WTC11 (cell line): ENCODE measurements around the gene SLC22A12. TPM values are rescaled to one million over a fixed set of nuclear protein-coding genes. Genes with fewer than 3 reads are reported as not detected.

Source experiments
- ATAC-seq: fragments of 200-7000 bp; cut with Tn5 transposase; 2 replicates; pipeline ENCODE4 v1.10.0; 2021; ENCODE audit warnings: mild to moderate bottlenecking, moderate library complexity
- CTCF ChIA-PET: fragments of 300-600 bp; sonication (Branson Sonifier 250); formaldehyde crosslinking; loops from one replicate; lab custom pipeline; 2021; ENCODE audit warnings: antibody characterized with exemption; lab: Charles Lee
- POLR2A ChIA-PET: fragments of 350-600 bp; sonication (Branson Sonifier 250); formaldehyde crosslinking; loops from one replicate; lab custom pipeline; 2021; ENCODE audit warnings: antibody characterized with exemption; lab: Charles Lee
- DNase-seq: peaks from one replicate; pipeline ENCODE4 v3.0.0; 2021; ENCODE audit warnings: low spot score
- H3K27ac Mint-ChIP-seq: 2 replicates; pipeline ENCODE4 v1.8.0; 2021; ENCODE audit warnings: mixed read lengths
- H3K27me3 Mint-ChIP-seq: 2 replicates; pipeline ENCODE4 v1.8.0; 2021; ENCODE audit warnings: low read depth, mild to moderate bottlenecking, moderate library complexity, mixed read lengths
- H3K36me3 Mint-ChIP-seq: 2 replicates; pipeline ENCODE4 v1.8.0; 2021; ENCODE audit warnings: mixed read lengths
- H3K4me1 Mint-ChIP-seq: 2 replicates; pipeline ENCODE4 v1.8.0; 2022; ENCODE audit warnings: mixed read lengths
- H3K4me3 Mint-ChIP-seq: 2 replicates; pipeline ENCODE4 v1.8.0; 2021; ENCODE audit warnings: mild to moderate bottlenecking, moderate library complexity, mixed read lengths
- H3K9me3 Mint-ChIP-seq: 2 replicates; pipeline ENCODE4 v1.8.0; 2021; ENCODE audit warnings: mixed read lengths
- ARID4B ChIP-seq: sonication (generic); formaldehyde crosslinking; IDR thresholded peaks from 2 replicates; pipeline ENCODE4 v1.8.0; 2023; ENCODE audit warnings: missing genetic modification reagents, mild to moderate bottlenecking, borderline replicate concordance
- ATF3 ChIP-seq: sonication (generic); formaldehyde crosslinking; conservative IDR thresholded peaks from 2 replicates; pipeline ENCODE4 v1.8.1; 2022; ENCODE audit warnings: mild to moderate bottlenecking, missing genetic modification reagents
- CREB1 ChIP-seq: sonication (generic); formaldehyde crosslinking; IDR thresholded peaks from 2 replicates; pipeline ENCODE4 v1.8.0; 2023; ENCODE audit warnings: mild to moderate bottlenecking, missing genetic modification reagents
- E2F1 ChIP-seq: sonication (generic); formaldehyde crosslinking; IDR thresholded peaks from 2 replicates; pipeline ENCODE4 v1.8.0; 2022; ENCODE audit warnings: mild to moderate bottlenecking, missing genetic modification reagents
- ESRRA ChIP-seq: sonication (generic); formaldehyde crosslinking; IDR thresholded peaks from 2 replicates; pipeline ENCODE4 v1.8.1; 2022; ENCODE audit warnings: mild to moderate bottlenecking, missing genetic modification reagents, borderline replicate concordance
- FOXP4 ChIP-seq: sonication (generic); formaldehyde crosslinking; IDR thresholded peaks from 2 replicates; pipeline ENCODE4 v1.8.0; 2022; ENCODE audit warnings: mild to moderate bottlenecking, missing genetic modification reagents
- GRHL2 ChIP-seq: fragments of 250-450 bp; sonication (Bioruptor Pico); IDR thresholded peaks from 2 replicates; pipeline ENCODE4 v1.8.0; 2022; ENCODE audit warnings: mild to moderate bottlenecking, moderate library complexity; ENCODE audit not compliant: insufficient replicate concordance, severe bottlenecking
- KAT7 ChIP-seq: sonication (generic); formaldehyde crosslinking; IDR thresholded peaks from 2 replicates; pipeline ENCODE4 v1.8.1; 2023; ENCODE audit warnings: missing genetic modification reagents, mild to moderate bottlenecking, borderline replicate concordance
- MLX ChIP-seq: sonication (generic); formaldehyde crosslinking; IDR thresholded peaks from 2 replicates; pipeline ENCODE4 v1.8.1; 2023; ENCODE audit warnings: mild to moderate bottlenecking, missing genetic modification reagents, moderate library complexity
- MXD4 ChIP-seq: fragments of 250-450 bp; sonication (Bioruptor Pico); IDR thresholded peaks from 2 replicates; pipeline ENCODE4 v1.8.0; 2021; ENCODE audit warnings: mild to moderate bottlenecking, moderate library complexity, borderline replicate concordance
- NFYB ChIP-seq: sonication (generic); formaldehyde crosslinking; conservative IDR thresholded peaks from 2 replicates; pipeline ENCODE4 v1.8.0; 2022; ENCODE audit warnings: low read depth, missing genetic modification reagents
- NR2C2 ChIP-seq: sonication (generic); formaldehyde crosslinking; IDR thresholded peaks from 2 replicates; pipeline ENCODE4 v1.8.0; 2022; ENCODE audit warnings: mild to moderate bottlenecking, missing genetic modification reagents
- SMAD4 ChIP-seq: sonication (generic); formaldehyde crosslinking; IDR thresholded peaks from 2 replicates; pipeline ENCODE4 v1.8.0; 2022; ENCODE audit warnings: mild to moderate bottlenecking, missing genetic modification reagents
- TP53 ChIP-seq: sonication (generic); formaldehyde crosslinking; IDR thresholded peaks from 2 replicates; pipeline ENCODE4 v1.8.1; 2023; ENCODE audit warnings: mild to moderate bottlenecking, missing genetic modification reagents
- ZMAT4 ChIP-seq: fragments of 250-450 bp; sonication (Bioruptor Pico); IDR thresholded peaks from 2 replicates; pipeline ENCODE4 v1.9.0; 2021; ENCODE audit warnings: mild to moderate bottlenecking
- ZNF281 ChIP-seq: sonication (generic); formaldehyde crosslinking; IDR thresholded peaks from 2 replicates; pipeline ENCODE4 v1.8.0; 2023; ENCODE audit warnings: mild to moderate bottlenecking, missing genetic modification reagents
- ZNF396 ChIP-seq: fragments of 250-450 bp; sonication (Bioruptor Pico); IDR thresholded peaks from 2 replicates; pipeline ENCODE4 v1.8.0; 2021; ENCODE audit warnings: mild to moderate bottlenecking, moderate library complexity, borderline replicate concordance
- total RNA-seq: library from RNA; stranded (reverse); gene quantifications from 3 replicates; pipeline ENCODE4 v1.2.3, GENCODE V29; 2021

The SLC22A12 gene
- total RNA-seq, 1 experiment from 2014 or later, result not detected

- no peak for TF ChIP-seq FOXP4 (CRISPR knock-in tag)
Measured at GRCh38 chr11:64613648-64614047, 22.6 kb downstream of the SLC22A12 start (continued).

GRCh38 chr11:64614917-64615316 is 23.9 kb downstream of the SLC22A12 start:
- ChIA-PET POLR2A (no interaction called here), CTCF (interaction anchor here (1.0 to 1.1 kb wide), 2 partner anchors 35 to 38 kb away, joined by 3 to 4 read pairs; no protein-coding TSS in a partner anchor)
- H3K36me3 Mint-ChIP-seq, result no peaks in the 10 kb centered on the region
- DNase-seq (no peak), ATAC-seq (no peak)
- no peak overlapping the region for H3K27ac Mint-ChIP-seq
- TF ChIP-seq KAT7 (CRISPR knock-in tag) (no peak), MLX (no peak), ZNF396 (CRISPR knock-in tag) (no peak), GRHL2 (no peak), ZMAT4 (CRISPR knock-in tag) (no peak), CREB1 (CRISPR knock-in tag) (no peak), TP53 (no peak), ARID4B (CRISPR knock-in tag) (no peak), NFYB (CRISPR knock-in tag) (no peak), ATF3 (CRISPR knock-in tag) (no peak), SMAD4 (CRISPR knock-in tag) (no peak), ESRRA (CRISPR knock-in tag) (no peak), NR2C2 (CRISPR knock-in tag) (no peak), MXD4 (CRISPR knock-in tag) (no peak), ZNF281 (no peak), E2F1 (no peak)
- no peaks in the 10 kb centered on the region; the same call in 1 of the 2 replicates for H3K27me3 Mint-ChIP-seq
- no peaks in the 10 kb centered on the region for H3K9me3 Mint-ChIP-seq
- H3K4me1 Mint-ChIP-seq, result peaks cover 1% of the 10 kb centered on the region
- no peak overlapping the region for H3K4me3 Mint-ChIP-seq
